Transverse colon (tissue), 4 donors: Measurements from ENCODE around the gene PTPN20. TPM values are rescaled to one million over a fixed set of nuclear protein-coding genes. Genes with fewer than 3 reads are reported as not detected.

Experiments
- DNase-seq: peaks from one replicate; pipeline ENCODE4 v3.0.0-alpha.2; 2019
- H3K27ac ChIP-seq, 4 donors: fragments of 200-600 bp; sonication (generic); 2 replicates each; pipeline ENCODE4 v1.5.1; 2016 to 2018; ENCODE audit warnings: inconsistent platforms in 4 of 4
- H3K27me3 ChIP-seq: fragments of 200-600 bp; sonication (generic); 2 replicates; pipeline ENCODE4 v1.5.1; 2017; ENCODE audit warnings: inconsistent platforms
- H3K36me3 ChIP-seq, 4 donors: fragments of 200-600 bp; sonication (generic); 2 replicates each; pipeline ENCODE4 v1.5.1; 2017 to 2019; ENCODE audit warnings: inconsistent platforms in 4 of 4
- H3K4me1 ChIP-seq, 4 donors: fragments of 200-600 bp; sonication (generic); 2 replicates each; pipeline ENCODE4 v1.5.1; 2017 to 2020; ENCODE audit warnings: inconsistent platforms in 4 of 4
- H3K4me3 ChIP-seq, 4 donors: fragments of 200-600 bp; sonication (generic); 1 replicate in 1 of 4; 2 replicates in 3 of 4; pipeline versions ENCODE4 v1.5.1 to v1.6.1; 2017 to 2019; ENCODE audit warnings: inconsistent platforms in 4 of 4
- H3K9me3 ChIP-seq, 2 donors: fragments of 200-600 bp; sonication (generic); 2 replicates each; pipeline ENCODE4 v1.5.1; 2017 to 2019; ENCODE audit warnings: inconsistent platforms in 2 of 2
- CTCF ChIP-seq, 5 experiments: fragments of 200-600 bp in 3 of 5; fragments of 450-650 bp in 2 of 5; sonication (generic) in 3 of 5; IDR thresholded peaks; 1 replicate in 2 of 5; 2 replicates in 3 of 5; pipeline ENCODE4 v1.5.1; 2016 to 2017; ENCODE audit warnings: antibody characterized with exemption in 5 of 5, inconsistent platforms in 3 of 5, mild to moderate bottlenecking in 2 of 5, moderate library complexity in 1 of 5
- EP300 ChIP-seq: sonication (generic); formaldehyde crosslinking; IDR thresholded peaks from one replicate; pipeline ENCODE4 v1.6.1; 2017; ENCODE audit warnings: antibody characterized with exemption, low read depth
- POLR2A ChIP-seq: fragments of 450-650 bp; IDR thresholded peaks from one replicate; pipeline ENCODE4 v1.6.1; 2016; ENCODE audit warnings: antibody characterized with exemption, mild to moderate bottlenecking, moderate library complexity
- POLR2AphosphoS5 ChIP-seq, 3 donors: sonication (generic); formaldehyde crosslinking; IDR thresholded peaks; one replicate each; pipeline ENCODE4 v1.6.1; 2016; ENCODE audit warnings: antibody characterized with exemption in 3 of 3
- WGBS, 2 donors: methylation state at CpG; one replicate each; pipeline ENCODE4 v1.1.5; 2018; ENCODE audit warnings: low coverage in 1 of 2; 5-methylcytosine and 5-hydroxymethylcytosine counted together
- in situ Hi-C, 4 donors: fragments of 200-750 bp; cut with MboI; loops; one replicate each; pipeline versions ENCODE4 v1.15.0 to v1.15.1; 2017; ENCODE audit warnings: low sequenced_read_pairs in 3 of 4, low pct_ligation_motif_present in 1 of 4, low pct_unique_long_range_greater_than_20kb in 1 of 4
- intact Hi-C: fragments of 100-400 bp; cut with DNase I; formaldehyde crosslinking; loops from one replicate; pipeline ENCODE4 v1.15.1; 2023; ENCODE audit warnings: low total_unique reads
- total RNA-seq, 4 donors: library from RNA; depleted of rRNA; stranded (reverse); fragments of >200 nt; gene quantifications; one replicate each; pipeline ENCODE4 v1.1.0, GENCODE V29; 2016

The PTPN20 gene
- total RNA-seq, 4 donors from 2014 or later, result 1.6 to 34.0 (median 4.9) TPM; not detected in 1

- DNase-seq, result no peak
- Histone ChIP-seq H3K4me3 (no peak overlapping the region), H3K27me3 (no peaks in the 10 kb centered on the region), H3K4me1 (no peaks in the 10 kb centered on the region), H3K9me3 (no peaks in the 10 kb centered on the region), H3K36me3 (no peaks in the 10 kb centered on the region), H3K27ac (no peak overlapping the region)
- in situ Hi-C loops (loop anchor here in 2 of 4 donors (10.0 to 25.0 kb wide), 2 partner anchors 270 to 278 kb away; partner anchors contain the start of genes GDF10 (in 2 of the 2) and GDF2 (in 1 of the 2)), intact Hi-C loops (no loop called here)
- TF ChIP-seq POLR2AphosphoS5 (IDR thresholded peaks at IDR 0.05), result no peak
- TF ChIP-seq POLR2A, result no peak
- TF ChIP-seq CTCF (IDR thresholded peaks at IDR 0.05), result no peak
- no peak for TF ChIP-seq EP300
- WGBS, 2 donors, result 68 to 71% methylated on average over 2 to 9 of the region's 9 CpGs
Observed at GRCh38 chr10:47034441-47035051, 123.3 kb downstream of the PTPN20 start.

- Histone ChIP-seq H3K9me3 (no peaks in the 10 kb centered on the region), H3K27me3 (no peaks in the 10 kb centered on the region), H3K4me3 (no peak overlapping the region), H3K36me3 (no peaks in the 10 kb centered on the region), H3K27ac (no peak overlapping the region), H3K4me1 (no peaks in the 10 kb centered on the region)
- TF ChIP-seq EP300 (no peak), POLR2AphosphoS5 (IDR thresholded peaks at IDR 0.05) (no peak), CTCF (IDR thresholded peaks at IDR 0.05) (no peak), POLR2A (no peak)
- intact Hi-C loops (no loop called here), in situ Hi-C loops (loop anchor here in 2 of 4 donors (10.0 to 25.0 kb wide), 2 partner anchors 270 to 277 kb away; partner anchors contain the start of genes GDF10 (in 2 of the 2) and GDF2 (in 1 of the 2))
- WGBS, 2 donors, result 91% methylated on average over 7 of the region's 7 CpGs; no CpG with 5 or more reads in 1 of the 2 donors
- no peak for DNase-seq
Observed at GRCh38 chr10:47035171-47035818, 124.1 kb downstream of the PTPN20 start.

GRCh38 chr10:47035819-47036337 is 124.7 kb downstream of the PTPN20 start:
- Histone ChIP-seq H3K27ac (no peak overlapping the region), H3K36me3 (no peaks in the 10 kb centered on the region), H3K9me3 (no peaks in the 10 kb centered on the region), H3K4me1 (no peaks in the 10 kb centered on the region), H3K4me3 (no peak overlapping the region), H3K27me3 (no peaks in the 10 kb centered on the region)
- TF ChIP-seq POLR2AphosphoS5 (IDR thresholded peaks at IDR 0.05) (no peak), CTCF (IDR thresholded peaks at IDR 0.05) (no peak), POLR2A (no peak), EP300 (no peak)
- whole genome bisulfite sequencing, 2 donors, result 76% methylated on average over 4 of the region's 4 CpGs; no CpG with 5 or more reads in 1 of the 2 donors
- DNase-seq, result no peak
- intact Hi-C loops (no loop called here), in situ Hi-C loops (loop anchor here in 2 of 4 donors (10.0 to 25.0 kb wide), 2 partner anchors 269 to 276 kb away; partner anchors contain the start of genes GDF10 (in 2 of the 2) and GDF2 (in 1 of the 2))

GRCh38 chr10:47036771-47037170 is 125.5 kb downstream of the PTPN20 start:
- intact Hi-C loops, result no loop called here
- TF ChIP-seq POLR2AphosphoS5 (IDR thresholded peaks at IDR 0.05) (no peak), CTCF (IDR thresholded peaks at IDR 0.05) (no peak), EP300 (no peak), POLR2A (no peak)
- H3K4me3 ChIP-seq, result no peak overlapping the region
- DNase-seq, result no peak
- WGBS, 2 donors, result 87% methylated on average over 7 of the region's 7 CpGs; no CpG with 5 or more reads in 1 of the 2 donors
- H3K27me3 ChIP-seq, result no peaks in the 10 kb centered on the region
- H3K36me3 ChIP-seq, result no peaks in the 10 kb centered on the region
- in situ Hi-C loops, result loop anchor here in 2 of 4 donors (10.0 to 25.0 kb wide), 2 partner anchors 268 to 276 kb away; partner anchors contain the start of genes GDF10 (in 2 of the 2) and GDF2 (in 1 of the 2)
- no peaks in the 10 kb centered on the region for H3K9me3 ChIP-seq
- no peaks in the 10 kb centered on the region for H3K4me1 ChIP-seq
- H3K27ac ChIP-seq, result no peak overlapping the region
